Right atrium auricular region (tissue), 2 donors: Measurements from ENCODE around the gene PATE4. TPM values are rescaled to one million over a fixed set of nuclear protein-coding genes. Genes with fewer than 3 reads are reported as not detected.

ENCODE experiments used
- DNase-seq: peaks from one replicate; pipeline ENCODE4 v3.0.0-alpha.2; 2019; ENCODE audit warnings: low spot score
- H3K27ac ChIP-seq, 2 donors: fragments of 200-600 bp; sonication (generic); 1 replicate in 1 of 2; 2 replicates in 1 of 2; pipeline ENCODE4 v1.5.1; 2016 to 2019
- H3K27me3 ChIP-seq, 2 donors: fragments of 200-600 bp; sonication (generic); one replicate each; pipeline versions ENCODE4 v1.5.1 to v1.6.0; 2017 to 2019
- H3K36me3 ChIP-seq: fragments of 200-600 bp; sonication (generic); one replicate; pipeline ENCODE4 v1.5.1; 2016
- H3K4me1 ChIP-seq, 2 donors: fragments of 200-600 bp; sonication (generic); one replicate each; pipeline versions ENCODE4 v1.5.1 to v1.6.0; 2017 to 2019
- H3K4me3 ChIP-seq, 2 donors: fragments of 200-600 bp; sonication (generic); 1 replicate in 1 of 2; 2 replicates in 1 of 2; pipeline ENCODE4 v1.5.1; 2017 to 2019; ENCODE audit warnings: mild to moderate bottlenecking in 1 of 2, moderate library complexity in 1 of 2
- H3K9me3 ChIP-seq, 2 donors: fragments of 200-600 bp; sonication (generic); one replicate each; pipeline ENCODE4 v1.5.1; 2019
- total RNA-seq, 2 donors: library from RNA; depleted of rRNA; stranded (reverse); fragments of >200 nt; gene quantifications; one replicate each; pipeline ENCODE4 v1.1.0, GENCODE V29; 2016
- TF ChIP-seq, protein P1 (sequence below), 2 donors: fragments of 200-600 bp; sonication (generic); IDR thresholded peaks; one replicate each; pipeline ENCODE4 v1.5.1; 2019; ENCODE audit warnings: antibody characterized with exemption in 2 of 2

Gene PATE4
- total RNA-seq, 2 donors from 2014 or later, result not detected

DNA sequence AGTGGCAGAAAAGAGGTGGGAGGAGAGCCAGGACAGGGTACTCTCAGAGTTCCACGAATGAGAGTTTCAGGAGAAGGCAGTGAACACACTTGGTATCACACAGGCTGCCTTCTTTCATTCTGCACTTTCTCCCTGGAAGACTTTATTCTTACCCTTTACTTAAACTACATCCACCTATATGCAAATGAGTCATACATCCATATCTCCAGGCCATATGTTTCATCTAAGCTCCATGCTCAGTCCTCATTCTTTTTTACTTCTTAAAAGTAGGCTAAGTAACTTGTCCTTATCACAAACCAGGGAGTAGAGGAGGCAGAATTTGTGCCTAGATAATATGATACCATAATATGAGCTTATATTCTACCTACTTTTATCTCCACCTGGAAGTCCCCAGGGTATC, 48.2 kb downstream of the PATE4 start:
- no peaks in the 10 kb centered on the region for H3K27me3 ChIP-seq
- no peak overlapping the region for H3K4me3 ChIP-seq
- H3K36me3 ChIP-seq, result no peaks in the 10 kb centered on the region
- no peak overlapping the region for H3K27ac ChIP-seq
- no peak for DNase-seq
- no peaks in the 10 kb centered on the region for H3K9me3 ChIP-seq
- TF ChIP-seq, protein P1, sequence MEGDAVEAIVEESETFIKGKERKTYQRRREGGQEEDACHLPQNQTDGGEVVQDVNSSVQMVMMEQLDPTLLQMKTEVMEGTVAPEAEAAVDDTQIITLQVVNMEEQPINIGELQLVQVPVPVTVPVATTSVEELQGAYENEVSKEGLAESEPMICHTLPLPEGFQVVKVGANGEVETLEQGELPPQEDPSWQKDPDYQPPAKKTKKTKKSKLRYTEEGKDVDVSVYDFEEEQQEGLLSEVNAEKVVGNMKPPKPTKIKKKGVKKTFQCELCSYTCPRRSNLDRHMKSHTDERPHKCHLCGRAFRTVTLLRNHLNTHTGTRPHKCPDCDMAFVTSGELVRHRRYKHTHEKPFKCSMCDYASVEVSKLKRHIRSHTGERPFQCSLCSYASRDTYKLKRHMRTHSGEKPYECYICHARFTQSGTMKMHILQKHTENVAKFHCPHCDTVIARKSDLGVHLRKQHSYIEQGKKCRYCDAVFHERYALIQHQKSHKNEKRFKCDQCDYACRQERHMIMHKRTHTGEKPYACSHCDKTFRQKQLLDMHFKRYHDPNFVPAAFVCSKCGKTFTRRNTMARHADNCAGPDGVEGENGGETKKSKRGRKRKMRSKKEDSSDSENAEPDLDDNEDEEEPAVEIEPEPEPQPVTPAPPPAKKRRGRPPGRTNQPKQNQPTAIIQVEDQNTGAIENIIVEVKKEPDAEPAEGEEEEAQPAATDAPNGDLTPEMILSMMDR (IDR thresholded peaks at IDR 0.05), result no peak
- H3K4me1 ChIP-seq, result no peaks in the 10 kb centered on the region

DNA sequence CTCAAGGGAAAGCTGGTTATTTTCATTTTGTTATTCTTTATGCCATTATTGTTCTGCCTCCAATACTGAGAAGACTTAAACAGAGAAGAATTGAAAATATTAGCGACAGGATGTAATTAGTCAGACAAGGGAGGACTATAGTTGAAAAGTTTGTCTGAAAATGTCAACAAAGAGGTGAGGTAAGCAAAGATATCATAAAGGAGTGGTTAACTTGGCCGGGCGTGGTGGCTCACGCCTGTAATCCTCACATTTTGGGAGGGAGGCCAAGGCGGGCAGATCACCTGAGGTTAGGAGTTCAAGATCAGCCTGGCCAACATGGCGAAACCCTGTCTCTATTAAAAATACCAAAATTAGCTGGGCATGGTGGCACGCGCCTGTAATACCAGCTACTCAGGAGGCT, 50.3 kb downstream of the PATE4 start:
- no peaks in the 10 kb centered on the region for H3K36me3 ChIP-seq

DNA sequence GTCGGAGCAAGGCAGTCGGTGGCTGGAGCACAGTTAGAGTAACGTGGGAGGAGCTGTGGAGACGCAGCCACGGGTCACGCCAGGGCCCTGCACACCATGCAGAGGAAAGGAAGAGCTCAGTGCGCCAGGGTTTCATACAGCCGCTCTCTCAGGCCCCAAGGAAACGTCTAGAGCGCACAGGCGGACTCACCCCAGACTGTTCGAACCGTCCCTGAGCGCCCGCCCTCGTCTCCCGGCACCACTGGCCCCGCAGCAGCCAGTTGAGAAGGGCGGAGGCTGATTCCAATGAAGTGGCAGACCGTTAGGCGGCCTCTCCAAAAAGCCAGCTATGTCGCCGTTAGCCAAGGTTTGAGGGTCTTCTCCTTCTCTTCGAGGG, 53.9 kb downstream of the PATE4 start:
- Histone ChIP-seq H3K4me1 (peaks cover 0 to 4% of the 10 kb centered on the region in 2 donors), H3K4me3 (peak overlapping the region; percentile 62 to 87), H3K27ac (peak overlapping the region; percentile 96 to 97), H3K9me3 (no peaks in the 10 kb centered on the region), H3K27me3 (no peaks in the 10 kb centered on the region), H3K36me3 (no peaks in the 10 kb centered on the region)
- DNase-seq, result peak; percentile 64
- TF ChIP-seq, protein P1 (IDR thresholded peaks at IDR 0.05), result no peak

More for the DNA sequence above, 50.3 kb downstream of the PATE4 start:
- H3K4me3 ChIP-seq, result no peak overlapping the region
- H3K4me1 ChIP-seq, result peaks cover 0 to 3% of the 10 kb centered on the region in 2 donors
- no peak overlapping the region for H3K27ac ChIP-seq
- DNase-seq, result no peak
- no peaks in the 10 kb centered on the region for H3K27me3 ChIP-seq
- H3K9me3 ChIP-seq, result no peaks in the 10 kb centered on the region
- TF ChIP-seq, protein P1 (IDR thresholded peaks at IDR 0.05), result no peak

DNA sequence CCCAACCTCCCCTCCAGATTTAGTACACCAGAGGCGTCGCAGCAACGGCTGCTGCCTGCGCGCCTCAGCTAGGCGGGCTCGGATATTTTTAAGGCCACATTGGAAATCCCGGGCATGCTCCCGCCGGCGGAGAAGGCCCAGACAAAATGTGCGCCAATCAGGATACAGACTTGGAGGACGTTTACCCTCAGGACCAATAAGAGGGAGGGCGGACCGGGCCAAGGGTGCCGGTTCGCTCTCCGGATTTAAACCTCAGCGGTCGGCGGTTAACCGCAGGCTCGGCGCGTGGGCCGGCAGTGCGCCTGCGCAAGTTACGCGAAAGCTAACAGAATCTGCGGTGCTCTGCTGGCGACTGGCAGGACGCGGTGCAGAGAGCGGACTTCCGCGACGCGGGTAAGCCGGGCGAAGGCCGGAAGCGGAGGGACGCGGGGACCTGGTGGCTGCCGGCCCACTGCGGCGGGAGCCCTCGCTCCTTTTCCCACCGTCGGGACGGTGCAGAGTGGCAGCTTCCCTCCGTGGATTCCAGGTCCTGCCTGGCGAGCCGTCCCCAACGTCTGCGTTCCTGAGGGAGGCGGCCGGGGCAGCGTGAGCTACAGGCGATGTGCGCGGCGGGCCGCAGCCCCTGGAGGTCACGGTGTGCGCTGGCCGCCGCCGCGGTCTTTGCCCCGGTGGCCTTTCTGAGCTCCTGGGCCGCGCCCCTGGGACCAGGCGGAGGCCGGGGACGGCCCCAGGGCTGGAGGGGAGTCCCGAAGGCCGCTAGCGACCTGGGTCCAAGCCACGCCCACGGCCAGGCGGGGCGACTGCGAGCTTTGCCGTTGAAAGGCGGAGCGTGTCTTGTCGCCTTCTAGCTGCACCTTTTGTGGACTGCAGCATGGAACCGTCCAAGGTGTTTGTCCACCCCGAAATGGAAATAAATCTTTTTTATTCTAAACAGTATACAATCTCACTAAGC, 54.5 kb downstream of the PATE4 start, which contains the start of gene HYLS1:
Gene HYLS1, plus strand, starts transcription at position 296 of the 952 bp plus-strand sequence. CDS start 11,701 bp downstream, outside the sequence.
- Histone ChIP-seq H3K27me3 (no peaks in the 10 kb centered on the region), H3K27ac (peak within 1 kb of the TSS; percentile 96 to 97), H3K4me1 (peaks cover 0 to 4% of the 10 kb centered on the region in 2 donors), H3K4me3 (peak within 1 kb of the TSS; percentile 62 to 87), H3K36me3 (no peaks in the 10 kb centered on the region), H3K9me3 (no peaks in the 10 kb centered on the region)
- peak; percentile 97 for DNase-seq
- TF ChIP-seq, protein P1 (IDR thresholded peaks at IDR 0.05), result peak in 1 of 2 donors; percentile 62

Other genes starting within 250 kb of the PATE4 start
- gene STT3A, start 240.5 kb upstream of the PATE4 start, total RNA-seq, result 10 to 100 TPM; 51.7 to 69.7 TPM
- under 1 TPM; 0.59 to 0.89 TPM for gene CHEK1, start 208.2 kb upstream of the PATE4 start, total RNA-seq
- gene ACRV1, start 152.5 kb upstream of the PATE4 start, total RNA-seq, result not detected
- not detected for gene PATE1, start 87.0 kb upstream of the PATE4 start, total RNA-seq
- gene PATE2, start 54.5 kb upstream of the PATE4 start, total RNA-seq, result not detected
- gene PATE3, start 45.2 kb upstream of the PATE4 start, total RNA-seq, result not detected
- gene HYLS1, start 54.4 kb downstream of the PATE4 start, total RNA-seq, result 1 to 10 TPM; 3.5 to 3.7 TPM
- 1 to 10 TPM; 3.1 to 8.7 TPM for gene PUS3, start 69.9 kb downstream of the PATE4 start, total RNA-seq
- not detected for gene DDX25, start 71.2 kb downstream of the PATE4 start, total RNA-seq
- gene VSIG10L2, start 112.7 kb downstream of the PATE4 start, total RNA-seq, result not detected
- 10 to 100 TPM; 17.6 to 21.9 TPM for gene CDON, start 229.6 kb downstream of the PATE4 start, total RNA-seq